NCI-H446 treated with DMSO at 0.1 percent for 48 hours (cell line): Measurements from ENCODE around the gene RAMP1.

ENCODE experiments used
- DNase-seq: peaks from one replicate; lab custom pipeline; 2025; lab: John Stamatoyannopoulos, UW

The RAMP1 gene

DNA sequence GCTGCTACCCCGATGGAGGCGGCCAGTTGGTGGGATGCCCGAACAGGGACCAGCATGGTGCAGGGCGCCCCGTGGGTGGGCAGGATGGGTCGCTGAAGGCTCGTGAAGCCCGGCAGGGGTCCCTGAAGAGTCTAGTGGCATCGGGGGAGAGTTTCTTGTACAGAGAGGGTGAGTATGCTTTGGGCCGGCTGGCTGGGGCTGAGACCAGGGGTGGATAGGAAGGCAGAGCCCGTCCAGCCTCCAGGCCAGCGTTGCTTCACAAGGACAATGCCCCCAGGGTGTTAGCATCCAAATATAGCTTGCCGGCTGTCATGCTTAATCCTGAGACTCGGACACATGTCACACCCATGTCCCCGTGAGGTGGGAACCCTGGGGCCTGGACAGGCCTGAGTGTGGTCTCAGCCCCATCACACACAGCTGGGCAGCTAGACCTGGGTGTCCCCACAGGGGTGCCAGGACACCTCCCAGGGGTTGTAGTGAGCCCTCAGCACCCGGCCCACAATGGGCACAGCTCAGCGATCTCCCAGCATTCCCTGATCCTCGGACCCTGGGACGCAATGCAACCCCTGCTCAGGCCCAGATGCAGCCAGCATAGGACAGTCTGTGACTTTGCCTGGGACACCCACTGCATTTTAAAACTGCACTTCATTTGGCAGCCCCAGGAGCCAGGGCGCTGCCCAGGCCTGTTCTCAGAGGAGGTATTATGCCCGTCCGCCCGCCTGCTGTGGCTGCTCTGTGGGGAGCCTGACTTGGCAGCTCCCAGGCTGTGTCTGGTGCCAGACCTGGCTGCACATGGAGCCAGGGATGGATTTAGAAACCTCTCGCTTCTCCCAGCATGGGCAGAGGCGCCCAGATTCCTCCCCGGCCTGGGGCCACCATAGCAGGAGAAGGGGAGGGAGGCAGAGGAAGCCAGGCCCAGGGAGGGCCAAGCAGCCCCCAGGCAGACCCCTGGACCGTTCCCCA, 36.4 kb downstream of the RAMP1 start:
- DNase-seq: peak; percentile 80

DNA sequence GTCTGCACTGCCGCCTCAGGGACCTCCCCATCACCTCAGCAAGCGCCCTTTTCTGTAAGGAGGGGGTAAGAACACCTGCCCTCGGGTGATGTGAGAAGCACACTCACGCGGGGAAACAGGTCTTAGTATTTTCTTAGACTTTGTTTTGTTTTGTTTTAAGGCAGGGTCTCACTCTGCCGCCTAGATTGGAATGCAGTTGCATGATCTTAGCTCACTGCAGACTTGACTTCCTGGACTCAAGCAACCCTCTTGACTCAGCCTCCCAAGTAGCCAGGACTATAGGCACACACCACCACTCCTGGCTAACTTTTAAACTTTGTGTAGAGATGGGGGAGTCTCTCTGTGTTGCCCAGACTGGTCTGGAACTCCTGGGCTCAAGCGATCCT, 37.1 kb downstream of the RAMP1 start:
- no peak for DNase-seq

DNA sequence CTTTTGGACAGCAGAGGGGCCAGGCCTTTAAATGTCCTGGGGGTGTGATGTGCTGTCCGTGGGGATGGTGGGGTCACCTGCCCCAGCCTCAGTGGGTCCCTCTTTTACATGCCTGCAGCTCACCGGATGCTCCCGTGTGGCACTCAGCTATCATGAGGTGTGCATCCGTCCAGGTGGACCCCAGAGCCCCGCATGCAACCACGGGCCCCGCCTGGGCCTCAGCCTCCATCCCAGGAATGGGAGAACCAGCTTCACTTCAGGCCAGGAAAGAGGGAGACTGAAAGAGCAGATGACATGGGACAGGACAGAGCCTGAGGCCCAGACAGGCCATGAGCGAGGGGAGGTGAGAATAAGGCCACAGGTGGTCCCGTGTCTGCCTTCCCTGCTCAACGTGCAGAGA, 37.5 kb downstream of the RAMP1 start:
- no peak for DNase-seq

DNA sequence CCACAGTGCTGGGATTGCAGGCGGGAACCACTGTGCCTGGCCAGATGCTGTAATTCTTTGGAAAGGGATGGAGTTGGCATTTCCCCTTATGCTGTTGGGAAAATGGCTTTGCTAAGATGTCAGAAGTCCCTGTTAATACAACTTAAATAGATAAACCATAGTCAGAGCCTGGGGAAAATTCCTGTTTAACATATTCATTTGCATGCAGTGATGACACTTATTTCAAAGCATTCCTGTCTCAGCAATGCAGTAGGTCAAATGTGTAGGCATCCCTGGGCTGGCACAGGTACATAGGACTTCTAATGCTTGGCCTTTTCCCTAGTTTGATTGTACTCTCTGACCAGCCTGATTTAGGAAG, 38.6 kb downstream of the RAMP1 start:
- DNase-seq: no peak

DNA sequence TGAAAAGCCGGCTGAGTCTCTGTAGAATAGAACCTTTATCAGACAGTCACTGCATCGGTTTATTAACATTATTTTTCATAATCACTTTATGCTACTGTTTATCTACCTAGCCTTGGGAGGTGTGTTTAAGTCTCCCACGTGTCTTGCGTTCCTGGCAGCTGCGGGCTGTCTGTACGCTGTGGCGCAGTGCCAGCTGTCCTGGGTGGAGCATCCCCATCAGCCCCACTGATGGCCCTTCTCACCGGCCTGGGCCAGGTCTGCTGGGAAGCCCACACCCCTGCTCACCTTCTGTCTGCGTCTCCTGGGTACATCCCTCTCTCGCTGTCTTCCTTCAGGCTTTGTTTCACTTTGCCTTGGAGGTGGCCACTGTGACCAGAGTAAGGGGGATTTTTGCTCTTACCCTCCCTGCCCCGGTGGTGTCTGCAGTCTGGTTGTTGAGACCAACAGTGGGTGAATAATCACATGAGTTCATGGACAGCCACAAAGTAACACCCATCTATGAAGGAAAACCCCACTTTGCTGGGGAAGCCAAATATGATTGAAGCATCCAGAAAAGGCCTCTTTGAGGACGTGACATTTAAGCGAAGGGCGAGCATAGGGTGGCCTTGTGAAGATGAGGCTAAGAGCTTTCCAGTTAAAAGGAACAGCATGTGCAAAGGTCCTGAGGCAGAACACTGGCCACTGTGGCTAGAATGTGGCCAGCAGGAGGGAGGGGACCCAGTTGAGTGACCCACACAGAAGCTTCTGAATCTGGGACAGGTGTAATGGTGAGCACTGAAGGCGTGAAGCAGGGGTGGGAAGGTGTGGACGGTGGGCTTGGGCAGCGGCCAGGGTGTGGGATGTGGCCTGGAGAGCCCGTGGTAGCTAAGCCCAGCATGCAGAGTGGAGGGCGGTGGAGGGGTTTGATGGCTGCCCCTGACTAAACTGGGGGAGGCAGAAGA, 41.7 kb downstream of the RAMP1 start:
- no peak for DNase-seq

DNA sequence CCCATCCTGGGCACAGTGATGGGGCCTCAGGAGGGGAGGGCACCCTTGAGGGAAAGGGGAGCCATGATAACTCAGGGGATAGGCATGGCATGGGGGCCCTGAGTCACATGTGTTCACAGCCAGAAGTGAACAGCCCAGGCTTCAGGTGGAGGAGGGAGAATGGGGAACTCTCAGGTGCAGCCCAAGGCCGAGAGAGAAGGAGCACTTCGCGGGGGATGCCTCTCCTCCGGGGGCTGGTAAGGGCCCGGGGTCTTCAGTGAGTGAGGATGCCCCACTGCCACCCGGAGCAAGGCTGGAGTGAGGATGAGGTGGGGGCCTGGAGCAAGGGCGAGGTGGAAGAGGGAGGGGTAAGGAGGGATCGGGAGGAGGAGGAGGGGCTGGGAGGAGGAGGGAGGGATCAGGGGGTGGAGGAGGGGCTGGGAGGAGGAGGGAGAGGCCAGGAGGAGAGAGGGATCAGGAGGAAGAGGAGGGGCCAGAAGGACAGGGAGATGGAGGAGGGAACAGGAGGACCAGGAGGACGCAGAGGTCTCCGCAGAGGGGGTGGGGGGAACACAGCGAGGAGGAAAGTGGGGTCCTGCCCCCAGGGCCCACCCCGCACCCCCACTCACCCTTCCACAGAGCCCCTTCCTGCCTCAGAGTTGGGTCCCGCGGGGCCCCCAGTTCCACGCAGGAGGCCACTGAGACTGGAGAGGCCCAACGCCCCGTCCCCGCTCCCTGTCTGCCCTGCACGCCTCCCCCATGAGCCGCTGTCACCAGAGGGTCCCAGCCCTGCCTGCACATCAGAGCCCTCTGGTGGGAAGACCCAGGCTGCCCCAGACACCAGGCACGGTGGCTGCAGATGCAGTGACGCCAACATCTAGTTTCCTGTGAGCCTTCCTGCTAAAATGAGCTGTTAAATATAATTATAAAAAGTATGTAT, 42.8 kb downstream of the RAMP1 start:
- DNase-seq: no peak

DNA sequence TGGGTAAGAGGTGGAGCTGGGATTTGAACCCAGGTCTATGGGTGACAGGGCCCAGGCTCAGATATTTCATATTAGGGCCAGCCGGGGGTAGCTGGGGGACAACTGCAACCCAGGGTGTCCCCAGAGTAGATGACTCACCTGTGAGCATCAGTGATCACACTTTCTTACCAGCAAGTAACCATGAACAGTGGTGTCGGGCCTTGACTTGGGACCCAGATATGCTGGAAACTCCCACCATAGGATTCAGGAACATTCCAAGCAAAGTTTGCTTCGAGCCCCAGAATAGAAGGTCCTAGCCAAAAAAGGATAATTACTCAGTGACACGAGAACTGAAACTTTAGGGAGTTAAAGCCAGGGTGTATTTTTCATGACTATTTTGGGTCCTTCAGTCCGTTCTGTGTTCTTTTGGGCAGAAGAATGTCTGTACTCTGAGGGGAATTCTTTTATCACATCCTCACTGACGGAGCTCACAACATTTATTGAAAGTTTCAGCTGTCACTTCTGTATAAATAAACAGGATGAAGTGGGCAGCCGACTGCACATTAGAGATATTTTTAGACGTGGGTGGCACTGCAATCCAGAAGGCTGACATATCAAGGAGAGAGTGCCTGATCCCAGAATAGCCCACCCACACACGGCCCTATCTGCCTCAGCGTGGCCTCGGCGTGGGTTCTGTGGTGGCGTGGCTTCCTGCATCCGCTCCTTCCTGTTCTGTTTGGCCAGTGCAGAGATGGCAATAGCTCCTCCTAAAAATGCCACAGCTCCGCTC, 45.6 kb downstream of the RAMP1 start:
- no peak for DNase-seq

DNA sequence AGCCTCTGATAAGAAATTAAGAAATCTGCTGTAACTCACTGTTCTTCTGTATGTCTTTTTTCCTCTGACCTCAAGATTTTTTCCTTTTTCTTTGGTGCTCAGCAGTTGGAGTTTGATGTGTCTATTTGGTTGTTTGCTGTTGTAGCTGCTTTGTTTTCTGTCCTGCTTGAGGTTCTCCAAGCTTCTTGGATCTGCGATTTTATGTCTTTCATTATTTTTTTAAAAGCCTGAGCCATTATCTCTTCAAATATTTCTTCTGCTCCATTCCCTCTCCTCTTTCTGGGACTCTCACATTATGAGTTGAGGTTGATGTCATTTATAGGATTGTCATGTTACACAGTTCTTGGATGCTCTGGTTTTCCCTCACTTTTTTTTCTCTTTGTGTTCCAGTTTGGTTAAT, 47.7 kb downstream of the RAMP1 start:
- DNase-seq: no peak

DNA sequence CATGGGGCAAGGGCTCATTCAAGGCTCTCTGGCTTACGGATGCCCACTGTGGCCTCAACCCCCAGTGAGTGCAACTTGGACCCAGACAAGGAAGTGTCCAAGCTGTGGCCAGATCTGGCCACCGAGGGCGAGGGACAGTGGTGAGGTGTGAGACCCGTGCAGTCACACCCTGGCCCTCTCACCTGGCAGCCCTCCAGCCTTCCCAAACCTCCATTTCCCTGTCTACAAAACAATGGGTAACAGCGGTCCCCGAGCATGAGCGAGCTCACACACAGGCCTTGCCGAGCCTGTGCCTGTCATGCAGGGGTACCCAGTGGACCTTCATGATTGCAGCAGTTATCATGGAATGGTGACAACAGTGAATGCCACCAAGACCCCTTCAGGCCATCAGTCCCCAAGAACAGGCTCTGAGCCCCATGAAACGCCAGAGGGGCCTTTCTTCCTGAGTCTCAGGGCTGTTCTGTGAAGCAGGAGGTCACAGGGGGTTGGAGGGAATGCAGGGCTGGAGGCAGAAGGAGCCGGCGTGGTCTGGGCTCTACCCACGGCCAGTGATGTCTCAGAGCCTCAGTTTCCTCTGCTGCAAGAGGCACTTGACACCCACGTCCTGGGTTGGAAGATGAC, 49.8 kb downstream of the RAMP1 start:
- no peak for DNase-seq

DNA sequence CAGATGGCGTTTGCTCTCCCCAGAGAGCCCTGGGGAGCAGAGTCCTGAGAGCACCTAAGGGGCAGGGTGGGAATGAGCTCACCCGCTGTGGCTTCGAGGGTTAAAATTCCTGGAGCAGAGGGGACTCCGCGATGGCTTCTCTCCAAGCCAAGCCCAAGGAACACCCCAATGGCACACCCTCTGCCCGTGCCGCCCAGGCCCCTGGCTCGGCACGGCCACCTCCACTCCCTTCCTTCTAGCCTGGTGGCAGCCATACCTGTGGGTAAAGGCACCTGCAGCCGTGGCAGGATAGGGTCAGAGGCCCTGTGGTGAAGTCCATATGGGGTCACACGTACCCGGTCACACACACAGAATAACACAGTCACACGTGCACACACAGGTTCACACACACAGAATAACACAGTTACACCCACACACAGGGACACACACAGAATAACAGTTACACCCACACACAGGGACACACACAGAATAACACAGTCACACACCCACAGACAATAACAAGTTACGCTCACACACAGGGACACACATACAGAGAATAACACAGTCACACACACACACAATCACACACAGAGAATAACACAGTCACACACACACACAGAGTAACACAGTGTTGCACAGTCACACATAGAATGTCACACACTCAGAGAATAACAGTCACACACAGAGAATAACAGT, 50.5 kb downstream of the RAMP1 start:
- DNase-seq: no peak

DNA sequence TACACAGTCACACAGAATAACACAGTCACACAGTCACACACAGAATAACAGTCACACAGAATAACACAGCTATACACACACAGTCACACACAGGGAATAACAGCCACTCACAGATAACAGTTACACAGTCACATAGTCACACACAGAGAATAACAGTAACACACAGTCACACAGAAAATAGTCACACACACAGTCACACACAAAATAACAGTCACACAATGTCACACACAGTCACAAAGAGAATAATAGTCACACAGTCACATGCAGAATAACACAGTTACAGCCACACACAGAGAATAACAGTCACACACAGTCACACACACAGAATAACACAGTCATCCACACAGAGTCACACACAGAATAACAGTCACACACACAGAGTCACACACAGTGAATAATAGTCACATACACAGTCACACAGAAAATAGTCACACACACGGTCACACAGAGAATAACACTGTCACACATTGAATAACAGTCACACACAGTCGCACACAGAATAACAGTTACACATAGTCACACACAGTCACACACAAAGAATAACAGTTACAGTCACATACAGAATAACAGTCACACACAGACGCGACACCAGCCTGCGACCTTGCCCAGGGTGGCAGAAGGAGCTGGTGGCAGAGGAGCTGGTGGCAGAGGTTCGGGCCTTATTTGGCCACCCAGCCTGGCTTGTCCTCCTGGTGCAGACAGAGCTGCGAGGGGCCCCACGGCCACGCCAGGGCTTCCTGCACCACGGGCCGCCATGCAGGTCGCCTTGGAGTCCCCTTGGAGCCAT, 51.3 kb downstream of the RAMP1 start:
- no peak for DNase-seq

DNA sequence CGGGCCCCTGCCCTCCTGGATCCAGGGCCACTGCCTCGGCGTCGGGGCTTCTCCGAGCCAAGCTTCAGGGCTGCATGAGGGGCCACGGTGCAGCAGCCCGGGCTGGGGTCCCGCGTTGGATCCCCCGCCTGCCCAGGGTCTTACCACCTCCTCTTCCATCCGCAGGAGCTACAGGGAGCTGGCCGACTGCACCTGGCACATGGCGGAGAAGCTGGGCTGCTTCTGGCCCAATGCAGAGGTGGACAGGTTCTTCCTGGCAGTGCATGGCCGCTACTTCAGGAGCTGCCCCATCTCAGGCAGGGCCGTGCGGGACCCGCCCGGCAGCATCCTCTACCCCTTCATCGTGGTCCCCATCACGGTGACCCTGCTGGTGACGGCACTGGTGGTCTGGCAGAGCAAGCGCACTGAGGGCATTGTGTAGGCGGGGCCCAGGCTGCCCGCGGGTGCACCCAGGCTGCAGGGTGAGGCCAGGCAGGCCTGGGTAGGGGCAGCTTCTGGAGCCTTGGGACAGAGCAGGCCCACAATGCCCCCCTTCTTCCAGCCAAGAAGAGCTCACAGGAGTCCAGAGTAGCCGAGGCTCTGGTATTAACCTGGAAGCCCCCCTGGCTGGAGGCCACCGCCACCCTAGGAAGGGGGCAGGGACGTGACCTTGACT, 52.1 kb downstream of the RAMP1 start:
- no peak for DNase-seq

DNA sequence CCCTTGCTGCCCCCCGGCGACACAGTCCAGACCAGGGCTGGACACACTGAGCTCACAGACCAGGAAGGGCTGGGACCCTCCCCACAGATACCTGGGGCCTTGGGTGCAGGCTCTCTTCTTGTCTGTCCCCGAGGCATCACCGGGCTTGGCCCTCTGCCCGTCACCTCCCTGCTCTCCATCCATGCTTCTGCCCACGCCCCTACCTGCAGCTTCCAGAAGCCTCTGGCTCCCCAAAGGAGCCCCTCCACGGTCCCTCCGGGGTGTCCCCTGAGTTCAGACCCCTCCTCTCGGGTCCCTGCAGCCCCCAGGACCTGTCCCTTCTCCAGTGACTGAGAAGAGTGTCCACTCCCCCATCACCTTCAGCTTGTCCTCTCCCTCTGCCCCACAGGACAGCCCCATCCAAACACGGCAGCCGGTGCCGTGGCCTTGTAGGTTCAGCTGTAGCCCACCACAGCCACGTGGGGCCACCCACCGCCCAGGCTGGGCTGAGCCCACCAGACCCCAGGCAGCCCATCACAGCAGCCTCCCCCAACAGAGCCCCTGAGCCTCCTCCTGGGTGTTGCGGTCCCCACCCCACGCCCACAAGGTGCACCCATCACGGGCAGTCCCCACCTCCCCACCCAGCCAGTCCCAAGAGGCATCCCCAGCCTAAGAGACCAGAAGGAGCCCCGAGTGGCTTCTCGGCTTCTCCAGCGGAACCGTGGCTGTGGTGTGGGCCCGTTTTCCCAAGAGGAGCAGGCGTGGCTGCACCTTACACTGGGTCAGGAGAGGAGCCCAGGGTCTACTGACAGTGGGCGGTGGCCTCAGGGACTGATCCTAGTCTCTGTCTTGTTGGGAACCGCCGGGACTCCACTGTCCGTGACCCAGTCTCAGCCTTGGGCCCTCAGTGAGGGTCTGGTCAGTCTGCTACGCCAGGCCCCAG, 53.1 kb downstream of the RAMP1 start:
- DNase-seq: no peak

DNA sequence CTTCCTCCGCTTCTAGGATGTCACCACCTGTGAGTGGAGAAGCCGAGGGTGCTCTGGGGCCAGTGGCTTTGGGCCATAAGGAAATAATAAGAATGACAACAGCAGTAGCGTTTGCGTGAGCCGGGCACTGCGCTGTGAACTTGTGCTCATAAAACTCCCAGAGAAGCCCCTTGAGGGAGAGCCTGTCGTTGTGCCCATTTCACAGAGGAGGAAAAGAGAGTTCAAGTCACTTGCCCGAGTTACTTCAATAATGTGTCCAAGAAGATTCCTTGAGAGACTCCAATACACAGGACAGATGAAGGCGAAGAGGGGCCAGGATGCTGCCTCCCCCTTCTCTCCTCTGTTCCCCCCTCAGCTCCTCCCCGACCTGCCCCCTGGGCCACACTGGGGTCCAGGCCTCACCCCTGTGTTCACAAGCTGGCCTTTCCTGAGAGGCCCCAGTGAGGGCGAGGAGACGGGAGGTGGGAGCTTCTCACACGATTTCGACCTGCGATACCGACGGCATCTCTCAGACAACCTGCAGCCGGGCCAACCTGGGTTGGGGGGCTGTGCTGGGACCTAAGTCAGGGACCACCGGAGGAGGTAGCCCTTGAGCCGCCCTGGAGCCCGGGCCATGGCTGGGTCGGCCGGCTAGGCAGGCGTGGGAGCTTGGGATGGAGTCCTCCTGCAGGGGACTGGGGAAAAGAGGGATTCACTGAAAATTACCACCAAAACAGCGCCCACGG, 53.9 kb downstream of the RAMP1 start:
- DNase-seq: no peak

DNA sequence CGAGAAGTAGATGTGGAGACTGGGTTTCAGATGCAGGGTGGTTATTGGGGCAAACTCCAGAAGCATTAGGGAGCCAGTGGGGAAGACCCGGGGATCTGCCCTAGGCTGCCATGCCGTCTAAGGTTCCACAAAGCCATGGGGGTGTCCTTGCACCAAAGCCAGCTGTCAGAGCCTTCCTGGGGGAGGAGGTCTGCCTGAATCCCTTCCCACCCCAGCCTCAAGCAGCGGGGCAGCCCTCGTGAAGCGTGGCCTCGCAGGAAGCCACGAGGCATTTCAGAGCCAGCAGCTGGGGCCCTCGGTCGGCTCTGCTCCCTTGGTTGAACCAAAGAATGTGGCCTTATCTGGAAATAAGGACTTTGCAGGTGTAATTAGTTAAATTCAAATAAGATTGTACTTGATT, 56.2 kb downstream of the RAMP1 start:
- no peak for DNase-seq

DNA sequence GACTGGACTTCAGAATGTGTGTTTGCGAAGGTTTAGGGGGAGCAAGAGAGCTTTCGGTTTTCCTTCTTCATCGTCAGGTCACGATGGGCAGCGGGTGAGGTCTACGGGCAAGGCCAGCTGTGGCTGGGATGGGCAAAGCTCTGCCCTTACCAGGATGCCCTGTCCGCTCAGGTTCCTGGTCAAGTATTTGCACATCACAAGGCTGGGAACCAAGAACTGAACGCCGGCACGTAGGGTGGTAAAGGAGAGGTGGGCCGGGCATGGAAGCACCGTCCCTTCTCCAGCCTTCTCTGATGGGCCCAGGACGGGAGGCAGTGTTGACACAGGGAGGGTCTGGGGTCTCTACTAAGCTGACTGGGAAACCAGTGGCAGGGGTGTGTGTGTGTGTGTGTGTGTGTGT, 56.9 kb downstream of the RAMP1 start:
- DNase-seq: no peak
